ENCODE results near the gene RTN3.

GRCh38 chr11:63736864-63737263 lies 55.6 kb downstream of the RTN3 start:
- TF ChIP-seq CTCF (IDR thresholded peaks at IDR 0.05) (no peak), EZH2 (IDR thresholded peaks at IDR 0.05; ENCODE audit: borderline replicate concordance, insufficient read depth, low read depth, low read length, poor library complexity, severe bottlenecking) (no peak)

Measured in B cell (primary cell).